Gastrocnemius medialis (tissue), 4 donors: ENCODE data around the gene KRTAP5-7. TPM values are rescaled to one million over a fixed set of nuclear protein-coding genes. Genes with fewer than 3 reads are reported as not detected.

Experiments used
- ATAC-seq, 2 donors: fragments of 150-250 bp; one replicate each; pipeline ENCODE4 v1.9.1; 2016
- DNase-seq, 2 donors: peaks; one replicate each; pipeline ENCODE4 v3.0.0-alpha.2; 2019
- H3K27ac ChIP-seq, 4 donors: fragments of 200-600 bp; sonication (generic); 1 replicate in 1 of 4; 2 replicates in 3 of 4; pipeline ENCODE4 v1.5.1; 2016 to 2018; ENCODE audit warnings: mild to moderate bottlenecking in 2 of 4, moderate library complexity in 1 of 4
- H3K27me3 ChIP-seq, 3 donors: fragments of 200-600 bp; sonication (generic) in 2 of 3; 1 replicate in 1 of 3; 2 replicates in 2 of 3; pipeline versions ENCODE4 v1.5.1 to v1.6.0; 2016 to 2019; ENCODE audit warnings: mild to moderate bottlenecking in 1 of 3, moderate library complexity in 1 of 3
- H3K36me3 ChIP-seq, 2 donors: fragments of 200-600 bp; sonication (generic) in 1 of 2; one replicate each; pipeline ENCODE4 v1.5.1; 2017 to 2018
- H3K4me1 ChIP-seq, 2 donors: fragments of 200-600 bp; sonication (generic) in 1 of 2; one replicate each; pipeline ENCODE4 v1.5.1; 2016 to 2017; ENCODE audit warnings: mild to moderate bottlenecking in 2 of 2
- H3K4me3 ChIP-seq, 4 donors: fragments of 200-600 bp; sonication (generic) in 3 of 4; 1 replicate in 1 of 4; 2 replicates in 3 of 4; pipeline ENCODE4 v1.5.1; 2016 to 2019; ENCODE audit warnings: mild to moderate bottlenecking in 2 of 4
- H3K9me3 ChIP-seq, 3 donors: fragments of 200-600 bp; sonication (generic) in 2 of 3; 1 replicate in 1 of 3; 2 replicates in 2 of 3; pipeline ENCODE4 v1.5.1; 2016 to 2019
- CTCF ChIP-seq, 5 experiments: fragments of 450-650 bp in 3 of 5; fragments of 200-600 bp in 2 of 5; sonication (generic) in 2 of 5; IDR thresholded peaks in 4 of 5; conservative IDR thresholded peaks in 1 of 5; 1 replicate in 4 of 5; 2 replicates in 1 of 5; pipeline ENCODE4 v1.5.1; 2016 to 2019; ENCODE audit warnings: antibody characterized with exemption in 5 of 5, mild to moderate bottlenecking in 3 of 5, moderate library complexity in 3 of 5
- POLR2A ChIP-seq, 2 donors: fragments of 450-650 bp; IDR thresholded peaks; one replicate each; pipeline ENCODE4 v1.6.1; 2017; ENCODE audit warnings: antibody characterized with exemption in 2 of 2, mild to moderate bottlenecking in 2 of 2, moderate library complexity in 2 of 2
- in situ Hi-C, 4 donors: fragments of 200-750 bp; cut with MboI; loops; one replicate each; pipeline versions ENCODE4 v1.15.0 to v1.8.0; 2017; ENCODE audit warnings: low sequenced_read_pairs in 4 of 4
- intact Hi-C: fragments of 100-400 bp; cut with DNase I; formaldehyde crosslinking; loops from one replicate; pipeline ENCODE4 v1.15.1; 2023; ENCODE audit warnings: low total_unique reads
- total RNA-seq, 4 donors: library from RNA; depleted of rRNA; stranded (reverse); fragments of >200 nt; gene quantifications; one replicate each; pipeline versions ENCODE4 v1.1.0 to v1.2.3, GENCODE V29; 2016

Gene KRTAP5-7
- total RNA-seq, 4 donors from 2014 or later, result not detected

DNA sequence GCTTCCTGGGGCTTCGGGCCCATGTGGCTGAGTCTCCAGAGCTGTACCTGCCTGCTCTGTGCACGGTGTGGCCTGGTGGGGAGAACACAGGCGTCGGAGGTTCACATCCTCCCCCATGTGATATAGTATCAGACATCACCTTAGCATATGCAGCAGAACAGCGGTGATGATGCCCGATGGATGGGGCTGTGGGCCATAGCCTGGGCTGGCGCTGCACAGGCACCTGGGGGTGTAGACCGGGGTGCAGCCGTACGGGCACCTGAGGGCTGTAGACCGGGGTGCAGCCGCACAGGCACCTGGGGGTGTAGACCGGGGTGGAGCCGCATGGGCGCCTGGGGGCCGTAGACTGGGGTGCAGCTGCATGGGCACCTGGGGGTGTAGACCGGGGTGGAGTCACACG lies 44.9 kb upstream of the KRTAP5-7 start:
- H3K36me3 ChIP-seq, result peaks cover 0 to 82% of the 10 kb centered on the region in 2 donors
- H3K4me1 ChIP-seq, result no peaks in the 10 kb centered on the region
- H3K27ac ChIP-seq, result no peak overlapping the region
- in situ Hi-C loops, result no loop called here
- TF ChIP-seq POLR2A (IDR thresholded peaks at IDR 0.05) (no peak), CTCF (IDR thresholded peaks at IDR 0.05 in 4 of 5, conservative IDR thresholded peaks at IDR 0.05 in 1 of 5) (no peak)
- no peak overlapping the region for H3K4me3 ChIP-seq
- intact Hi-C loops, result no loop called here
- no peak for ATAC-seq
- DNase-seq, result no peak
- H3K9me3 ChIP-seq, result no peaks in the 10 kb centered on the region
- H3K27me3 ChIP-seq, result no peaks in the 10 kb centered on the region

GRCh38 chr11:71482746-71483364 lies 44.2 kb upstream of the KRTAP5-7 start:
- H3K4me1 ChIP-seq, result no peaks in the 10 kb centered on the region
- TF ChIP-seq POLR2A (IDR thresholded peaks at IDR 0.05), result no peak
- no peak for TF ChIP-seq CTCF (IDR thresholded peaks at IDR 0.05 in 4 of 5, conservative IDR thresholded peaks at IDR 0.05 in 1 of 5)
- in situ Hi-C loops, result no loop called here
- intact Hi-C loops, result no loop called here
- ATAC-seq (no peak), DNase-seq (no peak)
- no peak overlapping the region for H3K4me3 ChIP-seq
- H3K9me3 ChIP-seq, result no peaks in the 10 kb centered on the region
- H3K27me3 ChIP-seq, result no peaks in the 10 kb centered on the region
- peaks cover 0 to 78% of the 10 kb centered on the region in 2 donors for H3K36me3 ChIP-seq
- no peak overlapping the region for H3K27ac ChIP-seq

- Histone ChIP-seq H3K9me3 (no peaks in the 10 kb centered on the region), H3K4me1 (no peaks in the 10 kb centered on the region), H3K27ac (no peak overlapping the region), H3K27me3 (no peaks in the 10 kb centered on the region), H3K4me3 (no peak overlapping the region), H3K36me3 (peaks cover 0 to 70% of the 10 kb centered on the region in 2 donors)
- ATAC-seq (no peak), DNase-seq (no peak)
- in situ Hi-C loops (no loop called here), intact Hi-C loops (no loop called here)
- TF ChIP-seq POLR2A (IDR thresholded peaks at IDR 0.05) (no peak), CTCF (IDR thresholded peaks at IDR 0.05 in 4 of 5, conservative IDR thresholded peaks at IDR 0.05 in 1 of 5) (no peak)
Observed at GRCh38 chr11:71483692-71484091, 43.4 kb upstream of the KRTAP5-7 start.

DNA sequence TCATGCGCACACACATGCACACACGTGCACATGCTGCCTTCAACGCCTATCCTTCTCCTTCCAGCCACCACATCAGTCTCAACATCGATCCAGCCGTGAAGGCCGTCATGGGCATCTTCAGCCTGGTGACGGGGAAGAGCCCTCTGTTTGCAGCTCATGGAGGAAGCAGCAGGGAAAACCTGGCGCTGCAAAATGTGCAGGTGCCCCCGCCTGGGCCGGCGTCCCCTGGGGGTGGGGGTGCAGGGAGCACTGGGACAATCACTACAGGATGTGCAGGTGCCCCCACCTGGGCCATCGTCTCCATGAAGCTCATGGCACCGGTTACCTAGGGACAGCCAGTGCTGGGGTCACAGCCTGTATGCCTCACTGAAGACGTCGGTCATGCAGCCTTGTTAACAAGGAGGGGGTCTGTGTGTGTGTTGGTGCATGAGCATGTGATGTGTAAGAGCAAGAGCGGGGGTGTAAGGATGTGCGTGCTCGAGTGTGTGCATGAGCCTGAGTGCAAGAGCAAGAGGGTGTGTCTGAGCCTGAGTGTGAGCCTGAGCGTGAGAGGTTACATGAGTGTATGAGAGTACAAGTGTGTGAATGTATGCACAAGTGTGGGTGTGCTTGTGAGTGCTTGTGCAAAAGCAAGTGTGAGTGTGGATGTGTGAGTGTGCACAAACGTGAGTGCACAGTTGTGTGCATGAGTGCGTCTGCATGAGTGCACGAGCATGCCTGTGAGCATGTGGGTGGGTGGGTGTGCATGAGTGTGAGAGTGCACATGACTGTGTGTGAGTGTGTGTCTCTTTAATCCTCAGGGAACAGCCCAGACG lies 42.6 kb upstream of the KRTAP5-7 start:
- in situ Hi-C loops, result no loop called here
- no peak overlapping the region for H3K4me3 ChIP-seq
- no peaks in the 10 kb centered on the region for H3K27me3 ChIP-seq
- TF ChIP-seq CTCF (IDR thresholded peaks at IDR 0.05 in 4 of 5, conservative IDR thresholded peaks at IDR 0.05 in 1 of 5) (no peak), POLR2A (IDR thresholded peaks at IDR 0.05) (no peak)
- H3K4me1 ChIP-seq, result no peaks in the 10 kb centered on the region
- no peaks in the 10 kb centered on the region for H3K9me3 ChIP-seq
- peaks cover 0 to 66% of the 10 kb centered on the region in 2 donors for H3K36me3 ChIP-seq
- H3K27ac ChIP-seq, result no peak overlapping the region
- DNase-seq, result peak in 1 of 2 donors; percentile 5
- intact Hi-C loops, result no loop called here
- no peak for ATAC-seq
